OCI-M2 (cell line): ENCODE data around the gene IL4I1.

Experiments used
- DNase-seq: peaks from one replicate; lab custom pipeline; 2025; ENCODE audit not compliant: unreplicated experiment; lab: John Stamatoyannopoulos, UW

Gene IL4I1

DNA sequence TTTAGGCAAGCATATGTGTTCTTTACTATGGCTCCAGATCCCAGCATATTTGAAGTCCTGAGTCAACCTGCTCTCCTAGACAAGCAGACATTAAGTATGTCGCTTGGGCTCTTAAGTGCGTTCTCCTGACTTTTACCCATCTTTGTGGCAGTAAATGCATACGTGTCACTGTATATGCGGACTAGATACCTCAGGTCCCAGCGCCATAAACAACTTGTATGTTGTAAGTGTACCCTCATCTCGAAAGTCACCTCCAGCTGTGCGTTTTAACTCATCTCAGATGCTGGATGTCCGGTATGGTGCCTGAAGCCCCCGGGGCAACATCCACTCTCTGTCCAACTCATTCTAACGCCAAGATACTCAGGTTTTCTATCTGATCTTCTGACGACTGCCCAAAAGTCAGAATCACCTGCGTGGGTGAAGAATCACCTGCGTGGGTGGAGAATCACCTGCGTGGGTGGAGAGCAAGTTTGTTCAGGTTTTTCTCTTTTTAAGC, 44.0 kb downstream of the IL4I1 start:
- DNase-seq, result no peak

DNA sequence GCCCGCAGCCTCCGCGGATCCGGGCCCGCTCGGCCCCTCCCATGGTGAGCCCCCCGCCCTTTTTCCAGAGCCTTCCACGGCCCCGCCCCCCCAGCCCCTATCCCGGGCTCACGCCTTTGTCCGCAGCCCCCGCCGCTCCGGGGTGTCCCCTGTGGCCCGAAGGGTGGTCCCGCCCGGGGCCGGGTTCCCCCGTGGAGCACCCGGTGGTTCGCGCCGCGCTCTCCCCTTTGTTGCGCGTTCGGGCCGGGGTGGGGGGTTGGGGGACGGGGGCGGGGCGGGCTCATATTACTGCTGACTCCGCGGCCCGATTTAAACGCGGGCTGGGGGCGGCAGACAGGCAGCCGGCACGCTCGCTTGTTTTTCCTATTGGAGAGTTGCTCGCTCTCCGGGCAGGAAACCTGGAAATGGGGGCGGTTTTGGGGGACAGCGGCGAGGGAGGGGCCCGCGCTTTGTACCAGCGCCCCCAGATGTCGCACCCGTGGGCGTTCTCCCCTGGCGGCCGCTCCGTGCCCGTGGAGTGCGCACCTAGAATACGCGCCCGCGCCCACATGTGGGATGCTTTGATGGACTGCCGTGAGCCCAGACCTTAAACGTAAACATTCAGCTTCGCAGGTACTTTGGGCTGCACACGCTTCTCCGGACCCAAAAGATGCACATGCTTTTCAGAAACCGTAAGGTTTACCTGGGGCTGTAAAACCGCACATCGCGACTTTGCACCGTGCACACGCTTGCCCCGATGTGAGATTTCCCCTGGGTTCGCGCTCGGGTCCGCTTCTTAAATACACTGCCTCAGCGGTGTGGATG, 45.0 kb downstream of the IL4I1 start:
- no peak for DNase-seq

DNA sequence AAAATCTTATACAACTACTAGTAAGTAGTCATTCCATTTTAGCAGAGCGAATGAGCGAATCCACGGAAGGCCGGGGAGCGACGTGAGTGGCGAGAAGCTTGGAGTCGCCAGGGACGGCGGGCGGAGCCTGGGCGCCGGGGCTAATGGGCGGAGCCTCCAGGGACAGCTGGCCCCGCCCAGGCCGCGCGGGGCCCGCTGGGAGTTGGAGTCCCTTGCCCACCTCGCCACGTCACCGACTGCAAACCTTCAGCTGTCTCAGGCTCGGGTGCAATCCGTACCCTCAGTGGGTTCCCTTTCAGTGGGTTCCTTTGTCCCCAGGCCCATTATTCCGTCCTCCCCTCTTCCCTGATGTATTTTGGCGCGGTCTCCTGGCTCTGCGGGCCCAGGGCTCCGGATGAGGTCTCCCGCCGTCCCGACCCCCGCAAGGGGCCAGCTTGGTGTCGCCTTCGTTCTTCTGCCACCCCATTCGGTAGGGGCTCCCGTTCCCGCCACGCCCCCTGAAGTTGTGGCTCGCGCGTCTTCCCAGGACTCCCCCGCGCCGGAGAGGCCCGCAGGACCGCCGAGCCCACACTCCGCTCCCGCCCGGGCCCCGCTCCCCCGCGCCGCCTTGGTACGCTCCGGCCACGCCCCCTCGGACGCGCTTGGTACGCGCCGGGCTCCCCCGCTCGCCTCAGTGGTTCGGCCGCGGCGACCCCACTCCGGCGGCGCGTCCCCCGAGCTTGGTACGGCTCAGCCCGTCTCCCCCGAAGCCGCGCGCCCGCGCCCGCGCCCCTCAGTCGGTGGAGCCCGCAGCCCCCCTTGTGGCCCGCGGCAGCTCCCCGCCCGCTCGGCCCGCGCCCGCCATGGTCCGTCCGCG, 46.0 kb downstream of the IL4I1 start, which contains the start of gene PTOV1:
Gene PTOV1, plus strand, starts transcription at position 673 of the 856 bp plus-strand sequence.
- DNase-seq, result peak; percentile 88

DNA sequence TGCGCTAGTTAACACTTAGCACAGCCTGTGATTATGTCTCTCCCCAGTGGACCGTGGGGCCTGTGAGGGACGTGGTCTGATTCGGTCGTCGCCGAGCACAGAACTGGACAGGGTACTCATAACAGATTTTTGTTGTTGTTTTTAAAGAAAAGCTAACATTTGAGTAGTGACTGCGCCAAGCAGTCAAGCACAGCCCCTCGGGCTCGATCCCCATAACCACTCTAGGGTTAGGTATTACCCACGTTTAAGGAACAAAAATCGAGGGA, 46.5 kb downstream of the IL4I1 start:
- DNase-seq, result no peak

DNA sequence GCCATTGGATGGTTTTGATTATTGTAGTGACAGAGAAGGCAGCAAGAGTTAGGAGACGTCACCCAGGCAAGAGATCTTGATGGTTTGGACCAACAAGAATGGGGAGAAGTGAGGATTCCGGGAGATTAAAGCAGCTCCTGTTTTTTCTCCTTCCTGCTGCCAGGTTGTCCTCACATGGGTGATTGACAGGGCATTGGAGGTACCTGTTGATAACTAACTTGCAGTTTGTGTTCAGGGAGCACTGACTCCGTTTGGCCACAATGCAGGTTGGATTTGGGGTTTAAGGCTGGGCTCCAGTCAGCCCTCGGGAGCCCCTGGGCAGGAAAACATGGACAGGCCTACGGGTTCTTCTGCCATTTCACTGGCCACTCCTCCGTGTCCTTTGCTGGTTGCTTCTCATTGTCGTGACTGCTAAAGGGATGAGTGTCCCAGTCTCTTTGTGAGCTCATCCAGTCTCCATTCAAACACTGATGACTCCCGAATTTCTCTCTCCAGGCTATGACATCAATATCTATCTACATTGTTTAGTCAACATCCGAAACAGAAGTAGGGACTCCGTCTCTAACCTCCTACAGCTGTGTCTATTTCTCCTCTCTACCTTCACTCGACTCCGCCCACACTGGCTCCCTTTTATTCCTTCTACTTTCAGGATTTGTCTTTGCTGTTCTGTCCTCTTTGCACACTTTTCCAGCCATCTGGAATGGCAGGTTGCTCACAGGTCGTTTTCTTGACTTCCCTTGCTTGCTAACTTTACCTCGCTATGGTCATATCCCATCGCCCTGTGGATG, 47.1 kb downstream of the IL4I1 start:
- no peak for DNase-seq

DNA sequence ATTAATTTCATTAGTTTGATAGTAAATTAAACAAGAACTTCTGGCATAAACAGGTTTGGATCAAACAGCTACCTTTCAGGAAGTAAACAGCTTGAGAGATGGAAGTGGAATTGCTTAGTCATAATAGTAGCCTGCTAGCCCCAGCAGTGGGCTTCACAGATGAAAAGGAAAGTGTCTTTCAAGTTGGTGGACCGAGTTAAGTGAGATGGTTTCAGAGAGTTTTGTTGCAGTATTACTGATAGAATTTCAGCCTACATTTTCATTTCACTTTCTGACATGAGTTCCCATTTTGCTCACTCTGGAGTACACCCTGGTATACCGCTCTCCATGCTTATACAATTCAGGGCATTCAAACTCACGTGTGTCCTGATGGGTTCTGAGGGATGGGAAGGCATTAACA, 47.7 kb downstream of the IL4I1 start:
- no peak for DNase-seq

DNA sequence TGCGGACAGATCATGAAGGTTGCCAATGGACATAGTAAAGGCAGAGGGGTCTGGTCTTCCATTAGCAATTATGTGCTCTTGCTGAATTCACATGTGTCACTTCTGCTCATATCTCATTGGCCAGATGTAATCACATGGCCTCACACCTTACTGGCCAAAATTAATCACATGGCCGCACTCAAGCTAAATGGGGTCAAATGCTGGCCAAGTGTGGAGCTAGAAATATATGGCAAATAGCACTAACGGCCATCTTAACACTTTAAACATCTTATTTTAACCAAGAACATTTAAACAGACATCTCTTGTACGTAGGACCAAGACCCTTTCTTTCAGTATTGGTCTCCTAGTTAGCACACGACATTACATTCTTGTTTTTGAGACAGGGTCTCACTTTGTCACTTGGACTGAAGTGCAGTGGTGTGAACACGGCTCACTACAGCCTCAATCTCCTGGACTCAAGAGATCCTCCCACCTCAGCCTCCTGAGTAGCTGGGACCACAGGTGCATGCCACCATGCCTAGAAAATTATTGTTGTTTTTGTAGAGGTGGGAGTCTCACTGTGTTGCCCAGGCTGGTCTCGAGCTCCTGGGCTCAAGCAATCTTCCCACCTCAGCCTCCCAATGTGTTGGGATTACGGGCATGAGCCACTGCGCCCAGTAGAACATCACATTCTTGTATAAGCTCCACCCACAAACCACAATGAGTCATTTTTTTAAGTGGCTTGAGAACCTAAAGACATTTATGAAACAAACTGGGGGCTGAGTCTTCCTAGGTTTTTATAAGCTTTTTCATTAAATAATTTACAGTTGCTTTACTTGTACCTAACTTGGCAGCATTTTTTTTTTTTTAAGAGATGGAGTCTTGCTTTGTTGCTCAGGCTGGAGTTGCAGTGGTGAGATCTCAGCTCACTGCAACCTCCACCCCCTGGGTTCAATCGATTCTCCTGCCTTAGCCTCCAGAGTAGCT, 48.7 kb downstream of the IL4I1 start:
- DNase-seq, result no peak

DNA sequence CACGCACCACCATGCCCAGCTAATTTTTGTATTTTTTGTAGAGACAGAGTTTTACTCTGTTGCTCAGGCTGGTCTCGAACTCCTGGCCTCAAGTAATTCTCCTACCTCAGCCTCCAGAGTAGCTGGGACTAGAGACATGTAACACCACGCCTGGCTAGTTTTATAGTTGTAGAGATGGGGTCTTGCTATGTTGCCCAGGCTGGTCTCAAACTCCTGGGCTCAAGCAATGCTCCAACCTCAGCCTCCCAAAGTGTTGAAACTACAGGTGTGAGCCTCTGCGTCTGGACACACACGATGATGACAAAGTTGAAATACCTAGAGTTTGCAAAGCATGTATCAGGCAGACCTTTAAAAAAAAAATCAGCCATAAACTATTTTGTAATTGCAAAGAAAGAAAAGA, 50.3 kb downstream of the IL4I1 start:
- no peak for DNase-seq

DNA sequence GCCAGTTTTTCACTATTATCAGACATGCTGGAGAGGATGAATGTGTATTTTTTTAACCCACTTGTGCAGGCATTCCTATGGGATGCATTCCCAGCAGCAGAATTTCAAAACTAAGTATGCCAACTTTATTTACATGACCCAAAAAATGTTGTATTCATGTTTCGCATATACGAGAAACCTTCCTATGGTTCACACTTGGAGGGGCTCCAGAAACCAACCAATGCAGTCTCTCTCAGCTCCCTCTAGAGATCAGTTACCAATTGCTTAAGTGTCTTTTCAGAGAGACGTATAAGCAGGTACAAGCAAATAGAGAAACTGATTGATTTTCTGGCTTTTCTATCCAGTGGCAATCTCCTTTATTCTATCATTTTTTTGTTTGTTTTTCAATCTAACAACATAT, 51.3 kb downstream of the IL4I1 start:
- no peak for DNase-seq

DNA sequence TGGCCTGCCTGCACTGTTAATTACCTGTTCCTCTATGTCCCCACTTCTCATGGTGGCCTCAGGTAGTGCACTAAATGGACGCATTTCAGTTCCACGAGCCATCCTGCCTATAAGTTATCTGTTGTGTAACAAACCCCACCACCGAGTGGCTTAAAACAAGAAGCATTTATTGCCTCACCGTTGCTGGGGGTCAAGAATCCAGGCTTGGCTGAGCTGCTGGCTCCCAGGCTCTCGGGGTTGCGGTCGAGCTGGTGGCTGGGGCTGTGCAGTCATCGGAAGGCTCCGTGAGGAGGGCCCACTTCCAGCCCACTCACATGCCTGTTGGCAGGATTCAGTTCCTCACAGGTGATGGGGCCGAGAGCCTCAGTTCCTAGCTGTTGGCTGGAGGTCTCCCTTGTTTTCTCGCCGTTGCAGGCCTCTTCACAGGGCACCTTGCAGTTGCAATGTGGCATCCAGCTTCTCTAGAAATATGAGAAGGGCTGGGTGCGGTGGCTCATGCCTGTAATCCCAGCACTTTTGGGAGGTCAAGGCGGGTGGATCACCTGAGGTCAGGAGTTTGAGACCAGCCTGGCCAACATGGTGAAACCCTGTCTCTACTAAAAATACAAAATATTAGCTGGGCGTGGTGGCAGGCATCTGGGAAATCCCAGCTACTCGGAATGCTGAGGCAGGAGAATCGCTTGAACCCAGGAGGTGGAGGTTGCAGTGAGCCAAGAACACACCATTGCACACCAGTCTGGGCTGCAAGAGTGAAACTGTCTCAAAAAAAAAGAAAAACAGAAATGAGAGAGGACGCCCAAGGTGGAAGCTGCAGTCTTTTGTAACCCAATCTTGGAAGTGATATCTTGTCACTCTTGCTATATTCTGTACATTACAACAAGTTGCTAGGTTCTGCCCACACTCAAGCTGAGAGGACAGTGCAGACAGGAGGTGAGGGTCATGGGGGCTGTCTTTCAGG, 52.3 kb downstream of the IL4I1 start:
- no peak for DNase-seq

DNA sequence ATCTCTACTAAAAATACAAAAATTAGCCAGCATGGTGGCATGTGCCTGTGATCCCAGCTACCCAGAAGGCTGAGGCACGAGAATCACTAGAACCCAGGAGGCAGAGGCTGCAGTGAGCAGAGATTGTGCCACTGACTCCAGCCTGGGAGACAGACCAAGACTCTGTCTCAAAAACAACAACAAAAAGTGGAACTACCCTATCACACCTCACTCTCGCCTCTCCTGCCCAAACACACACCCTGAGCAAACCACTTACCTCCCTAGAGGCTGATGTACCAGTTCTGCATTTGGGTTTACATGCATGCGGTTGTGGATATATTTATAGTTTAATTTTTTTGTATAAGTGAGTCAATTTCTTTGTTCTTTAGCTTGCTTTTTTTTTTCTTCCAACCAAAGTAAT, 53.4 kb downstream of the IL4I1 start:
- DNase-seq, result no peak

DNA sequence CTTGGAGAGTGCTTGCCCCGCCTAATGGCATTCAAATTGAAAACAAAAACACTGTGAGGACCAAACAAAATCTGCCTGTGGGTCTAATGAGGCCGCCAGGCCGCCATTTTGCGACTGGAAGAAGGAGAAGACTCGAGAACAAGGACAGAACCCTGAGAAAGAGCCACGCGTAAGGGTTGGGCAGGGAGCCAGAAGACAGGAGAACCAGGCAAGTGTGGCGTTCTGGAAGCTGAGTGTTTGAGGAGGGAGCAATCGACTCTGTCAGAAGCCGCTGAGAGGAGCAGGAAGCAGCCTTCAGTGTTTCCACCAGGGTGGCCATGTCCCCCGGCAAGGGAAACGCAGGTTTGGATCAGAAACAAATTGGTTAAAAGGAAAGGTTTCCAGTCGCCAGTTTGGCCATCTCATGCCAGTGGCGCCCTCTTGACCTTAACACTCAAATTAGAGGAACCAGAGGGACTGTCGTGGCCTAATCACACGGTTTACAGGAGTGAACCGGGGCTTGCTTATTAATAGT, 55.9 kb downstream of the IL4I1 start:
- no peak for DNase-seq

DNA sequence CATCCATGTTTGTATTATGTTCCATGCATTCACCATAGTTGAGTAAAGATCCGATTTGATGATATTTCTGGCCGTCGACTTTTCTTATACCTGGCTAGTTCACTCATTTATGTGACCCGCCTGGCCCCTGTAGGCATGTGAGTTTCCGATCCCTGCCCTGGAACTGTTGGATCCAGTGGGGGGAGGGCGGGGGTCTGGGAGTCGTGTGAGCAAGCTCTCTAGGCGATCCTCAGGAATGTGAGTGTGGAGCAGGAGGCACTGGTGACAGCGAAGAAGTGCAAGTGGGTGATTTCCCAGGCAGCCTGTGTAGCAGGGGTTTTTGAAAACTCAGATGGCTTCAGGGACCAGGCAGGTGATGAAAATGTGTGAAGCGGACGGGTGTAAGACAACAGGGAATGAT, 56.4 kb downstream of the IL4I1 start:
- no peak for DNase-seq

DNA sequence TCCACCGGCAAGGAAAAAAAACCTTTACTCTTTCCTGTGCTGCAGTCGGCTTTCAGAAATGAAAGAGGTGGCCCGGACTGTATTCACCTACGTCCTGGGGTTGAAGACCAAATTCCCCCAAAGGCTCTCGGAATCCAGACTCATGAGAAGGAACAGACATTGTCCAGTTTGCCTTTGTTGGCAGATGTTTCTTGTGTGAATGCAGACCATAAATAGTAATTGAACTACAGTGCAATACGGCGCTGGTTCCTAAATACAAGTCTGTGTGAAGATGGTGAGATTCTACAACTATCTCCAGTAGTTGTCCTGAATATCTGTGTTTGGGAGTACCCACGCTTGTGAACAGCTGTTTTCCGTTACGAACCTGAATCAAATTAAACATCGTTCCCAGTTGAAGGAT, 57.0 kb downstream of the IL4I1 start:
- no peak for DNase-seq
